ENCODE measurements around the gene KCTD7. TPM values are rescaled to one million over a fixed set of nuclear protein-coding genes. Genes with fewer than 3 reads are reported as not detected.

KCTD7 gene
- total and polyA plus RNA-seq, 10 of the 15 experiments (the other 5 are each of a cell fraction or from before 2014, with no cell fraction given), result 1.6 to 18.0 (median 9.4) TPM

DNA sequence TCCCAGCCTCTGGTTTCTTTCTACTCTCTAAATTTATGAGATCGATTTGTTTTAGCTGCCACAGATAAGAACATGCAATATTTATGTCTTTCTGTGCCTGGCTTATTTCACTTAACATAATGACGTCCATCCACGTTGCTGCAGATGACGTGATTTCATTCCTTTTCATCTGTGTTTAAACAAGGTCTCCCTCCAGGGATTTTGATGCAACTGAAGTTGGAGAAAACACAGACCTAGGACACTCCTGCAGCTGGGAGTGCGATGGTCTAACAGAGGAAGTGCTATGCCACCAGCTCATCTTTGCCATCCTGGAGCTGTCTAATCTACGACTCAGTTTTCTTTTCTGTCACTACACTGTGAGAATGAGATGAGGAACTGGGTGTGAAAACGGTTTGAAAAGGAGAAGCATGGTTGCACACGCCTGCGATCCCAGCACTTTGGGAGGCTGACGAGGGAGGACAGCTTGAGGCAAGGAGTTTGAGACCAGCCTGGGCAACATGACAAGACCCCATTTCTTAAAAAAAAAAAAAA lies 1.5 kb upstream of the KCTD7 start (continued):
- TF ChIP-seq, protein P1, sequence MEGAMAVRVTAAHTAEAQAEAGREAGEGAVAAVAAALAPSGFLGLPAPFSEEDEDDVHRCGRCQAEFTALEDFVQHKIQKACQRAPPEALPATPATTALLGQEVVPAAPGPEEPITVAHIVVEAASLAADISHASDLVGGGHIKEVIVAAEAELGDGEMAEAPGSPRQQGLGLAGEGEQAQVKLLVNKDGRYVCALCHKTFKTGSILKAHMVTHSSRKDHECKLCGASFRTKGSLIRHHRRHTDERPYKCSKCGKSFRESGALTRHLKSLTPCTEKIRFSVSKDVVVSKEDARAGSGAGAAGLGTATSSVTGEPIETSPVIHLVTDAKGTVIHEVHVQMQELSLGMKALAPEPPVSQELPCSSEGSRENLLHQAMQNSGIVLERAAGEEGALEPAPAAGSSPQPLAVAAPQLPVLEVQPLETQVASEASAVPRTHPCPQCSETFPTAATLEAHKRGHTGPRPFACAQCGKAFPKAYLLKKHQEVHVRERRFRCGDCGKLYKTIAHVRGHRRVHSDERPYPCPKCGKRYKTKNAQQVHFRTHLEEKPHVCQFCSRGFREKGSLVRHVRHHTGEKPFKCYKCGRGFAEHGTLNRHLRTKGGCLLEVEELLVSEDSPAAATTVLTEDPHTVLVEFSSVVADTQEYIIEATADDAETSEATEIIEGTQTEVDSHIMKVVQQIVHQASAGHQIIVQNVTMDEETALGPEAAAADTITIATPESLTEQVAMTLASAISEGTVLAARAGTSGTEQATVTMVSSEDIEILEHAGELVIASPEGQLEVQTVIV (IDR thresholded peaks at IDR 0.05; ENCODE audit: borderline replicate concordance, partially characterized antibody), result no peak
- no peak for TF ChIP-seq ZSCAN29 (IDR thresholded peaks at IDR 0.05)
- no peak for TF ChIP-seq BCL11A (IDR thresholded peaks at IDR 0.05; ENCODE audit: low read depth, low read length)
- TF ChIP-seq HCFC1 (IDR thresholded peaks at IDR 0.05; ENCODE audit: low read length), result no peak
- no peak for TF ChIP-seq MYC (IDR thresholded peaks at IDR 0.05; ENCODE audit: insufficient read depth, insufficient read length, insufficient replicate concordance, low read length, severe bottlenecking)
- no peak for TF ChIP-seq KAT2A (conservative IDR thresholded peaks at IDR 0.05; ENCODE audit: control insufficient read depth, low read depth, low read length)
- peak; percentile 47; the same call in 1 of the 2 replicates for TF ChIP-seq SPI1 (IDR thresholded peaks at IDR 0.05; ENCODE audit: borderline replicate concordance, insufficient read depth, low read depth, low read length)
- TF ChIP-seq, protein P2, sequence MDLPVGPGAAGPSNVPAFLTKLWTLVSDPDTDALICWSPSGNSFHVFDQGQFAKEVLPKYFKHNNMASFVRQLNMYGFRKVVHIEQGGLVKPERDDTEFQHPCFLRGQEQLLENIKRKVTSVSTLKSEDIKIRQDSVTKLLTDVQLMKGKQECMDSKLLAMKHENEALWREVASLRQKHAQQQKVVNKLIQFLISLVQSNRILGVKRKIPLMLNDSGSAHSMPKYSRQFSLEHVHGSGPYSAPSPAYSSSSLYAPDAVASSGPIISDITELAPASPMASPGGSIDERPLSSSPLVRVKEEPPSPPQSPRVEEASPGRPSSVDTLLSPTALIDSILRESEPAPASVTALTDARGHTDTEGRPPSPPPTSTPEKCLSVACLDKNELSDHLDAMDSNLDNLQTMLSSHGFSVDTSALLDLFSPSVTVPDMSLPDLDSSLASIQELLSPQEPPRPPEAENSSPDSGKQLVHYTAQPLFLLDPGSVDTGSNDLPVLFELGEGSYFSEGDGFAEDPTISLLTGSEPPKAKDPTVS (IDR thresholded peaks at IDR 0.05; ENCODE audit: low read depth, low read length), result no peak
- TF ChIP-seq BACH1 (IDR thresholded peaks at IDR 0.05; ENCODE audit: borderline replicate concordance), result no peak
- no peak for TF ChIP-seq ZNF207 (IDR thresholded peaks at IDR 0.05; ENCODE audit: borderline replicate concordance)
- no peak for TF ChIP-seq CHD4 (IDR thresholded peaks at IDR 0.05)
- no peak for TF ChIP-seq SUPT20H (IDR thresholded peaks at IDR 0.05; ENCODE audit: borderline replicate concordance, control insufficient read depth, low read depth, low read length)
- TF ChIP-seq CREB1 (IDR thresholded peaks at IDR 0.05; ENCODE audit: low read depth), result peak; percentile 49; the same call in 1 of the 2 replicates
- no peak for TF ChIP-seq MYB (IDR thresholded peaks at IDR 0.05; ENCODE audit: borderline replicate concordance, low read depth, low read length)
- TF ChIP-seq CREM (IDR thresholded peaks at IDR 0.05; ENCODE audit: low read depth), result peak; percentile 42; the same call in 1 of the 2 replicates
